ENCODE measurements around the gene C1orf52. TPM values are rescaled to one million over a fixed set of nuclear protein-coding genes. Genes with fewer than 3 reads are reported as not detected.

Gene C1orf52
- total RNA-seq, 1 donor from 2014 or later: 32.2 TPM

DNA sequence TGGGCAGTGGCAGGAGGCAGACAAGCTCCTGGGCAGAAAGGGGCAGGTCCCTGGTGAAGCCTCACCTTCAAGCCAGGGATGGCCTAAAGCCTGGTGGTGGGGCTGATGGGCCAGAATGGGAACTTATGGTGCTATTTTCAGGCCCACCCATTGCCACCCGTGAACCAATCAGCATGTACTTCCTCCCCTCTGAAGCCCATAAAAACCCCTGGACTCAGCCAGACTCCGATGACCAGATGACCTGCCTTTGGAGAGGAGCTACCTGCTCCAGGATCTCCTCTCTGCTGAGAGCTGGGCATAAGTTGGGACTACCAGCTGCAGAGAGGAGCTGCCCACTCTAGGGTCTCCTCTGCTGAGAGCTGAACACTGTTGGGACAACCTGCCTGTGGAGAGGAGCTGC lies 24.7 kb upstream of the C1orf52 start:
- no peak overlapping the region for H3K4me3 Mint-ChIP-seq (ENCODE audit: unreplicated experiment)

DNA sequence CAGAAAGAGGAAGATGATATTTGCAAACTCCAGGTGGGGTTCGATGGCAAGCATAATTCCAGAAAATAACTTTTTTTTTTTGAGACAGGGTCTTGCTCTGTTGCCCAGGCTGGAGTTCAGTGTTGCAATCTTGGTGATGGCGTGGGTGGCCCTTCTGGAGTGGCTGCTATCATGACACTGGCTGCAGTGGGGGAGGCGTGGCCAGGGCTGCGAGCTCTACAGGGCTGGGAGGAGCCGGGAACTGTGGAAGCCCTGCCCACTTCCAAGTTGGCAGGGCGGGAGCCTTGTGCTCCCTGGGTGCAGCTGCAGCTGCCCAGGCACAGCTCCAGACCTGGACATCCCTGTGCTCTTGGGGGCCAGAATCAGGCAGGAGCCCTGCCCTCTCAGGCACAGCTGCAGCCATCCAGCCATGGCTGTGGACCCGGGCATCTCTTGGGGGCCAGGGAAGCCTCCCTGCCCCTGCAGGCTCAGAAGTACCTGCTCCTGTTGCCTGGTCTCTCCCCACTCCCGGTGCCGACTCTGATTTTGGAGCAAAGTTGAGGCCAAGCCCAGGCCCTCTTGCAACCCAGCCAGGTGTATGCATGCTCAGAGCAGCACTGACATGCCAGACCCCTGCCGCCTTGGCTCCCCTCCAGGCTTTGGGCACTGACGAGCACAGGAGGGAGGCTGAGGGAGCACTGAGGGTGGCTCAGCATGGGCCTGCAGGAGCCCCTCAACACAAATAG lies 24.2 kb upstream of the C1orf52 start:
- no peak overlapping the region for H3K27ac Mint-ChIP-seq (ENCODE audit: unreplicated experiment)
- no peak for DNase-seq (ENCODE audit: extremely low spot score, unreplicated experiment)
- peaks cover 9% of the 10 kb centered on the region for H3K4me1 Mint-ChIP-seq (ENCODE audit: unreplicated experiment)
- no peak overlapping the region for H3K4me3 Mint-ChIP-seq (ENCODE audit: unreplicated experiment)
- TF ChIP-seq, protein P1, sequence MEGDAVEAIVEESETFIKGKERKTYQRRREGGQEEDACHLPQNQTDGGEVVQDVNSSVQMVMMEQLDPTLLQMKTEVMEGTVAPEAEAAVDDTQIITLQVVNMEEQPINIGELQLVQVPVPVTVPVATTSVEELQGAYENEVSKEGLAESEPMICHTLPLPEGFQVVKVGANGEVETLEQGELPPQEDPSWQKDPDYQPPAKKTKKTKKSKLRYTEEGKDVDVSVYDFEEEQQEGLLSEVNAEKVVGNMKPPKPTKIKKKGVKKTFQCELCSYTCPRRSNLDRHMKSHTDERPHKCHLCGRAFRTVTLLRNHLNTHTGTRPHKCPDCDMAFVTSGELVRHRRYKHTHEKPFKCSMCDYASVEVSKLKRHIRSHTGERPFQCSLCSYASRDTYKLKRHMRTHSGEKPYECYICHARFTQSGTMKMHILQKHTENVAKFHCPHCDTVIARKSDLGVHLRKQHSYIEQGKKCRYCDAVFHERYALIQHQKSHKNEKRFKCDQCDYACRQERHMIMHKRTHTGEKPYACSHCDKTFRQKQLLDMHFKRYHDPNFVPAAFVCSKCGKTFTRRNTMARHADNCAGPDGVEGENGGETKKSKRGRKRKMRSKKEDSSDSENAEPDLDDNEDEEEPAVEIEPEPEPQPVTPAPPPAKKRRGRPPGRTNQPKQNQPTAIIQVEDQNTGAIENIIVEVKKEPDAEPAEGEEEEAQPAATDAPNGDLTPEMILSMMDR (IDR thresholded peaks at IDR 0.05): no peak
- no peaks in the 10 kb centered on the region for H3K27me3 Mint-ChIP-seq (ENCODE audit: unreplicated experiment)
- peaks cover 2% of the 10 kb centered on the region for H3K36me3 Mint-ChIP-seq (ENCODE audit: unreplicated experiment)
- H3K9me3 Mint-ChIP-seq (ENCODE audit: unreplicated experiment): no peaks in the 10 kb centered on the region

More for the DNA sequence above, 24.7 kb upstream of the C1orf52 start:
- H3K27ac Mint-ChIP-seq (ENCODE audit: unreplicated experiment): no peak overlapping the region
- no peaks in the 10 kb centered on the region for H3K27me3 Mint-ChIP-seq (ENCODE audit: unreplicated experiment)
- TF ChIP-seq, protein P1 (IDR thresholded peaks at IDR 0.05): no peak
- H3K9me3 Mint-ChIP-seq (ENCODE audit: unreplicated experiment): no peaks in the 10 kb centered on the region
- no peak for DNase-seq (ENCODE audit: extremely low spot score, unreplicated experiment)
- H3K36me3 Mint-ChIP-seq (ENCODE audit: unreplicated experiment): peaks cover 2% of the 10 kb centered on the region
- H3K4me1 Mint-ChIP-seq (ENCODE audit: unreplicated experiment): peaks cover 3% of the 10 kb centered on the region

DNA sequence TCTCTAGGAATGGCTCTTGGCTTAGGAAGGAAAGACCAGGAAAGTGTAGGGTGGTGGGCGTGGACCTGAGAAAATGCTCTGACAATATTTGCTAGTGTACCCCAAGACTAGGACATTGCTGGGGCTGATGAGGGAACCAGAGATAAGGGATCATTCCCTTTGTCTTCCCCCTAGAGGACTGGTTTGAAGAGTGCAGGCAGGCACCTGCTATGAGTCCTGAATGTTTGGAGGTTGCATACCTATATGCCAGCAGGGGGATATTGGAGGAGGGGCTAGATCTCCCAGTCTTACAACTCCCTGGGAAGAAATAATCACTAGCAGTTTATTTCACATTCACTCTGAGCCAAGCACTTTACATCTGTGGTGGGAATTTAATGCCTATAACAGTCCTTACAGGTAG lies 23.0 kb upstream of the C1orf52 start:
- H3K9me3 Mint-ChIP-seq (ENCODE audit: unreplicated experiment): no peaks in the 10 kb centered on the region
- no peak overlapping the region for H3K27ac Mint-ChIP-seq (ENCODE audit: unreplicated experiment)
- peaks cover 2% of the 10 kb centered on the region for H3K36me3 Mint-ChIP-seq (ENCODE audit: unreplicated experiment)
- TF ChIP-seq, protein P1 (IDR thresholded peaks at IDR 0.05): no peak
- H3K27me3 Mint-ChIP-seq (ENCODE audit: unreplicated experiment): no peaks in the 10 kb centered on the region
- DNase-seq (ENCODE audit: extremely low spot score, unreplicated experiment): no peak
- H3K4me3 Mint-ChIP-seq (ENCODE audit: unreplicated experiment): no peak overlapping the region
- peaks cover 12% of the 10 kb centered on the region for H3K4me1 Mint-ChIP-seq (ENCODE audit: unreplicated experiment)

DNA sequence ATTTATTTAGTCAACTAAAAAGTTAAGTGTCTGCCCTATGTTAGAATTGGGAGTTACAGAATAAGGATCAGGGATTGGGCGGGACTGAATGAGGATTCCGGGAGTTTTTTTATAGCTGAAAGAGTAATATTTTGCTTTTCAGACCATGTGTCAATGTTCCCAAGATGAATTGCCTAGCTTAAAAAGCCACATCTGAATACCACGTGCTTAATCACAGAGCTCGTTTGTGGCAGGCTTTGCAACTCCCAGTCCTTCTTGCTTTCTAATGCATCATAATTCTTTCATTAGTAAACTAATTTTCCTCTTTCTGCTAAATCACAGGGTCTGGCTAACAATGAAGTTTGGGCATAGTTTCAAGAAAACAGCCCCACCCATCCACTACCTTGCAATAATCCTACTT lies 21.2 kb upstream of the C1orf52 start:
- no peaks in the 10 kb centered on the region for H3K9me3 Mint-ChIP-seq (ENCODE audit: unreplicated experiment)
- no peak for DNase-seq (ENCODE audit: extremely low spot score, unreplicated experiment)
- H3K4me3 Mint-ChIP-seq (ENCODE audit: unreplicated experiment): no peak overlapping the region
- TF ChIP-seq, protein P1 (IDR thresholded peaks at IDR 0.05): no peak
- H3K4me1 Mint-ChIP-seq (ENCODE audit: unreplicated experiment): peaks cover 18% of the 10 kb centered on the region
- no peaks in the 10 kb centered on the region for H3K36me3 Mint-ChIP-seq (ENCODE audit: unreplicated experiment)
- no peaks in the 10 kb centered on the region for H3K27me3 Mint-ChIP-seq (ENCODE audit: unreplicated experiment)
- H3K27ac Mint-ChIP-seq (ENCODE audit: unreplicated experiment): no peak overlapping the region

DNA sequence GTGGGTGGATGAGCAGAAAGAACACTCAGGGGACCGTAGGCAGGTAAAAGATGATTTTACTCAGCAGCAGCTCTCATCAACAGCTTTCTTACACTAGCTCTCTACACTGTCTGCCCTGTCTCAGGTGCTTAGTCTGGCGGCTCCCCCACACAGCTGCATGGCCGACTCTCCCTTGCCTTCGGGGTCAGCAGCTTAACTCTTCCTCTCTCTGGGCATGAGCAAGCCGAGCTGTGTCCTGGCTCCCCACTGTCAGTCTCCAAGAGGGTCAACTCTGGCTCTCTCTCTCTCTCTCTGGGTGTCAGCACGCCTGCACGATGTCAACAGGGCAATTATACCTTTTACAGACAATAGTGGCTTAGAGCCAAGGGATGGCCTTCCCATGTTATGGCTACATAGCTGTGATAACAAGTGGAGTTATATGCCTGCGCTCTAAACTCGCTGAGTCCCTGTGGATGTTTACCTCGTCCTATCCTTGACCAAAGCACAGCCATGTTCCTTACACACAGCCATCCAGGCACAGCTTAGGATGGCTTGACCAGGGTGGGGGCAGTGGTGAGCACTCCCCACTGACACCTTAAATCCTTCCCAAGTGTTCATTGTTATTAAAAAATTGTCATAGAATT lies 20.1 kb upstream of the C1orf52 start:
- Mint-ChIP-seq H3K27me3 (ENCODE audit: unreplicated experiment) (no peaks in the 10 kb centered on the region), H3K4me3 (ENCODE audit: unreplicated experiment) (no peak overlapping the region), H3K27ac (ENCODE audit: unreplicated experiment) (peak overlapping the region; percentile 85), H3K4me1 (ENCODE audit: unreplicated experiment) (peaks cover 27% of the 10 kb centered on the region), H3K9me3 (ENCODE audit: unreplicated experiment) (no peaks in the 10 kb centered on the region), H3K36me3 (ENCODE audit: unreplicated experiment) (no peaks in the 10 kb centered on the region)
- DNase-seq (ENCODE audit: extremely low spot score, unreplicated experiment): no peak
- TF ChIP-seq, protein P1 (IDR thresholded peaks at IDR 0.05): no peak

Measured in osteocyte (in vitro differentiated cells).